DMS 273 (cell line): ENCODE measurements around the gene SETD1A.
A peak's percentile ranks its signal among the peaks of the same experiment; 100 is the strongest.

Experiments
- DNase-seq: peaks from one replicate; lab custom pipeline; 2025; ENCODE audit not compliant: unreplicated experiment; lab: John Stamatoyannopoulos, UW

The SETD1A gene

GRCh38 chr16:30996985-30997724 is 39.6 kb downstream of the SETD1A start:
- no peak for DNase-seq

GRCh38 chr16:30997725-30998711 is 40.5 kb downstream of the SETD1A start:
- DNase-seq, result no peak

- peak; percentile 74 for DNase-seq
These were observed 41.6 kb downstream of the SETD1A start for GRCh38 chr16:30998852-30999761.

GRCh38 chr16:31000671-31001382 is 43.3 kb downstream of the SETD1A start:
- no peak for DNase-seq

GRCh38 chr16:31001507-31002249 is 44.1 kb downstream of the SETD1A start:
- no peak for DNase-seq

GRCh38 chr16:31002250-31002700 is 44.7 kb downstream of the SETD1A start:
- no peak for DNase-seq

GRCh38 chr16:31002862-31003341 is 45.3 kb downstream of the SETD1A start:
- DNase-seq, result peak; percentile 53

GRCh38 chr16:31003744-31004143 is 46.2 kb downstream of the SETD1A start:
- no peak for DNase-seq

GRCh38 chr16:31004658-31005057 is 47.1 kb downstream of the SETD1A start:
- no peak for DNase-seq

- DNase-seq, result no peak
These were observed 48.0 kb downstream of the SETD1A start for GRCh38 chr16:31005350-31006085.

- DNase-seq, result peak; percentile 77
These were observed 48.5 kb downstream of the SETD1A start for GRCh38 chr16:31006086-31006385.

- no peak for DNase-seq
These were observed 49.0 kb downstream of the SETD1A start for GRCh38 chr16:31006589-31006988.

- DNase-seq, result no peak
These were observed 50.1 kb downstream of the SETD1A start for GRCh38 chr16:31007684-31008083.

GRCh38 chr16:31008149-31008548 is 50.6 kb downstream of the SETD1A start:
- DNase-seq, result no peak

- DNase-seq, result no peak
These were observed 51.0 kb downstream of the SETD1A start for GRCh38 chr16:31008551-31008950.

- no peak for DNase-seq
These were observed 51.6 kb downstream of the SETD1A start for GRCh38 chr16:31009120-31009519.

GRCh38 chr16:31009894-31010584 is 52.5 kb downstream of the SETD1A start:
- no peak for DNase-seq

- peak; percentile 83 for DNase-seq
These were observed 53.2 kb downstream of the SETD1A start, which contains the start of gene STX1B for GRCh38 chr16:31010585-31011325. TSS of gene STX1B (minus strand) at chr16:31010638. CDS start at chr16:31010396, 242 bp downstream.
